H9 (cell line): ENCODE results near the gene GRIP1. TPM values are rescaled to one million over a fixed set of nuclear protein-coding genes. Genes with fewer than 3 reads are reported as not detected.

Source experiments
- DNase-seq: peaks from one replicate; pipeline ENCODE4 v3.0.0-alpha.2; 2017
- H2AFZ ChIP-seq: one replicate; pipeline ENCODE4 v1.6.1; 2013; ENCODE audit warnings: mild to moderate bottlenecking, low read length, control low read depth, moderate library complexity
- H2AK5ac ChIP-seq: 2 replicates; pipeline ENCODE4 v1.6.1; 2013; ENCODE audit warnings: low read length, control low read depth, mixed read lengths; ENCODE audit not compliant: insufficient read length
- H2BK120ac ChIP-seq: one replicate; pipeline ENCODE4 v1.6.1; 2013; ENCODE audit warnings: low read depth, mild to moderate bottlenecking, low read length, control low read depth, inconsistent platforms; ENCODE audit not compliant: poor library complexity, severe bottlenecking
- H2BK12ac ChIP-seq: 2 replicates; pipeline ENCODE4 v1.6.1; 2013; ENCODE audit warnings: low read length, control low read depth, mixed read lengths, low read depth; ENCODE audit not compliant: insufficient read length
- H2BK15ac ChIP-seq: 2 replicates; pipeline ENCODE4 v1.6.1; 2013; ENCODE audit warnings: low read depth, low read length, control low read depth
- H2BK20ac ChIP-seq: one replicate; pipeline ENCODE4 v1.6.1; 2013; ENCODE audit warnings: low read depth, mild to moderate bottlenecking, low read length, control low read depth, inconsistent platforms; ENCODE audit not compliant: poor library complexity, severe bottlenecking
- H2BK5ac ChIP-seq: 2 replicates; pipeline ENCODE4 v1.6.1; 2013; ENCODE audit warnings: low read length, control low read depth, mixed read lengths; ENCODE audit not compliant: insufficient read length
- H3K14ac ChIP-seq: 2 replicates; pipeline ENCODE4 v1.6.1; 2013; ENCODE audit warnings: low read length, control low read depth; ENCODE audit not compliant: insufficient read depth
- H3K18ac ChIP-seq: 2 replicates; pipeline ENCODE4 v1.6.1; 2013; ENCODE audit warnings: low read depth, mild to moderate bottlenecking, mixed read lengths, low read length, control low read depth; ENCODE audit not compliant: insufficient read length
- H3K23ac ChIP-seq: 2 replicates; pipeline ENCODE4 v1.6.1; 2013; ENCODE audit warnings: low read length, control low read depth, mixed read lengths, low read depth; ENCODE audit not compliant: insufficient read length
- H3K23me2 ChIP-seq: 2 replicates; pipeline ENCODE4 v1.6.1; 2013; ENCODE audit warnings: low read depth, mild to moderate bottlenecking, mixed read lengths, low read length, control low read depth; ENCODE audit not compliant: insufficient read length, poor library complexity, severe bottlenecking
- H3K27ac ChIP-seq: 2 replicates; pipeline ENCODE4 v1.5.1; 2013; ENCODE audit warnings: low read length, control low read depth, mixed read lengths, low read depth; ENCODE audit not compliant: insufficient read length
- H3K27me3 ChIP-seq: 2 replicates; pipeline ENCODE4 v1.6.1; 2013; ENCODE audit warnings: low read length, control low read depth, inconsistent platforms; ENCODE audit not compliant: insufficient read depth
- H3K4ac ChIP-seq: 2 replicates; pipeline ENCODE4 v1.6.1; 2013; ENCODE audit warnings: low read depth, mild to moderate bottlenecking, control low read depth, inconsistent platforms, low read length, moderate library complexity
- H3K4me1 ChIP-seq: 2 replicates; pipeline ENCODE4 v1.6.1; 2013; ENCODE audit warnings: low read length, control low read depth, inconsistent platforms; ENCODE audit not compliant: insufficient read depth
- H3K4me2 ChIP-seq: 2 replicates; pipeline ENCODE4 v1.6.1; 2013; ENCODE audit warnings: low read length, control low read depth, mixed read lengths; ENCODE audit not compliant: insufficient read length, insufficient read depth
- H3K56ac ChIP-seq: 2 replicates; pipeline ENCODE4 v1.6.1; 2013; ENCODE audit warnings: low read depth, mild to moderate bottlenecking, mixed read lengths, low read length, control low read depth; ENCODE audit not compliant: insufficient read length
- H3K79me1 ChIP-seq: 2 replicates; pipeline ENCODE4 v1.6.1; 2013; ENCODE audit warnings: low read depth, mild to moderate bottlenecking, moderate library complexity, low read length, control low read depth, inconsistent platforms; ENCODE audit not compliant: insufficient read depth, poor library complexity, severe bottlenecking
- H3K79me2 ChIP-seq: 2 replicates; pipeline ENCODE4 v1.6.1; 2013; ENCODE audit warnings: low read length, control low read depth, inconsistent platforms; ENCODE audit not compliant: insufficient read depth
- H3K9ac ChIP-seq: 2 replicates; pipeline ENCODE4 v1.6.1; 2013; ENCODE audit warnings: low read length, control low read depth, mixed read lengths; ENCODE audit not compliant: insufficient read length; ENCODE audit errors: extremely low read depth
- H3K9me3 ChIP-seq: one replicate; pipeline ENCODE4 v1.6.1; 2013; ENCODE audit warnings: low read depth, low read length, inconsistent platforms; ENCODE audit not compliant: control insufficient read depth
- H3T11ph ChIP-seq: one replicate; pipeline ENCODE4 v1.6.1; 2013; ENCODE audit warnings: mild to moderate bottlenecking, low read length, control low read depth, inconsistent platforms
- H4K20me1 ChIP-seq: one replicate; pipeline ENCODE4 v1.6.1; 2013; ENCODE audit not compliant: control insufficient read depth, insufficient read length, insufficient read depth
- H4K5ac ChIP-seq: 2 replicates; pipeline ENCODE4 v1.6.1; 2013; ENCODE audit warnings: low read depth, mild to moderate bottlenecking, mixed read lengths, low read length, control low read depth; ENCODE audit not compliant: insufficient read length
- H4K8ac ChIP-seq: replicated peaks from 2 replicates; pipeline ENCODE4 v1.6.1; 2013; ENCODE audit warnings: low read length, control low read depth, mixed read lengths, low read depth; ENCODE audit not compliant: insufficient read length
- H4K91ac ChIP-seq: 2 replicates; pipeline ENCODE4 v1.6.1; 2013; ENCODE audit warnings: low read depth, mild to moderate bottlenecking, moderate library complexity, mixed read lengths, low read length, control low read depth; ENCODE audit not compliant: insufficient read length
- H3K27ac Mint-ChIP-seq, 3 experiments: 2 replicates in 2 of 3; 3 replicates in 1 of 3; pipeline ENCODE4 v1.8.0; 2020 to 2021; ENCODE audit warnings: mixed read lengths in 3 of 3, mild to moderate bottlenecking in 1 of 3, moderate library complexity in 1 of 3
- H3K27me3 Mint-ChIP-seq: 2 replicates; pipeline ENCODE4 v1.8.0; 2021; ENCODE audit warnings: low read depth, mild to moderate bottlenecking, moderate library complexity, mixed read lengths
- H3K36me3 Mint-ChIP-seq, 3 experiments: 2 replicates in 2 of 3; 3 replicates in 1 of 3; pipeline ENCODE4 v1.8.0; 2020 to 2021; ENCODE audit warnings: low read depth in 3 of 3, mixed read lengths in 3 of 3; ENCODE audit not compliant: insufficient read depth in 1 of 3
- H3K4me1 Mint-ChIP-seq, 2 experiments: 2 replicates each; pipeline ENCODE4 v1.8.0; 2020; ENCODE audit warnings: mixed read lengths in 2 of 2
- H3K4me3 Mint-ChIP-seq, 2 experiments: 2 replicates in 1 of 2; 3 replicates in 1 of 2; pipeline ENCODE4 v1.8.0; 2020 to 2021; ENCODE audit warnings: mild to moderate bottlenecking in 2 of 2, mixed read lengths in 2 of 2, moderate library complexity in 1 of 2
- H3K9me3 Mint-ChIP-seq, 2 experiments: 2 replicates in 1 of 2; 3 replicates in 1 of 2; pipeline ENCODE4 v1.8.0; 2020; ENCODE audit warnings: mild to moderate bottlenecking in 2 of 2, mixed read lengths in 2 of 2, moderate library complexity in 1 of 2
- WGBS: extraction: QIAGEN DNeasy Blood & Tissue Kit; methylation state at CpG from one replicate; pipeline ENCODE4 v1.1.7; 2013; ENCODE audit warnings: missing lambda C conversion rate, low lambda C conversion rate, mixed read lengths; ENCODE audit not compliant: insufficient read length; ENCODE audit errors: extremely low coverage; 5-methylcytosine and 5-hydroxymethylcytosine counted together
- total RNA-seq: library from RNA; stranded (reverse); gene quantifications from 2 replicates; pipeline ENCODE4 v1.2.1, GENCODE V29; 2021
- TF ChIP-seq, protein P1 (sequence below): fragments of 200-600 bp; sonication (generic); conservative IDR thresholded peaks from 3 replicates; pipeline ENCODE4 v1.8.0; 2021; ENCODE audit warnings: antibody characterized with exemption, mild to moderate bottlenecking

GRIP1 gene
- total RNA-seq, 1 experiment from 2014 or later = 19.5 TPM

DNA sequence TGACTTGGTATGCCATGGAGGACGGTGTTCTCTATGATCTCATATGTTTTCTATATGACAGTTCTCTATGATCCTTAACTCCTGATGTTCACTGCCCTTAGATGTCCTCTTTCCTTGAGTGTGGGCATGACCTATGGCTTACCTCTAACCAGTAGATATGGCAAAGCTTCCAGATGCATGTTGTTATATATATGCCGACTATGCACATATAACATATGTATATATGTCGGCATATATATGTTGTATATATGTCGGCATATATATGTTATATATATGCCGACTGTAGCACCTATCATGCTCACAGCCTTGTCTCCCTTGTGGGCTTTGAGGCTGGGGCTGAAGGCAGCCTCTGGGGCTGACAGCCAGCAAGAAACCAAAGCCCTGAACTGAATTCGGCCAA, 106.0 kb downstream of the GRIP1 start:
- TF ChIP-seq, protein P1, sequence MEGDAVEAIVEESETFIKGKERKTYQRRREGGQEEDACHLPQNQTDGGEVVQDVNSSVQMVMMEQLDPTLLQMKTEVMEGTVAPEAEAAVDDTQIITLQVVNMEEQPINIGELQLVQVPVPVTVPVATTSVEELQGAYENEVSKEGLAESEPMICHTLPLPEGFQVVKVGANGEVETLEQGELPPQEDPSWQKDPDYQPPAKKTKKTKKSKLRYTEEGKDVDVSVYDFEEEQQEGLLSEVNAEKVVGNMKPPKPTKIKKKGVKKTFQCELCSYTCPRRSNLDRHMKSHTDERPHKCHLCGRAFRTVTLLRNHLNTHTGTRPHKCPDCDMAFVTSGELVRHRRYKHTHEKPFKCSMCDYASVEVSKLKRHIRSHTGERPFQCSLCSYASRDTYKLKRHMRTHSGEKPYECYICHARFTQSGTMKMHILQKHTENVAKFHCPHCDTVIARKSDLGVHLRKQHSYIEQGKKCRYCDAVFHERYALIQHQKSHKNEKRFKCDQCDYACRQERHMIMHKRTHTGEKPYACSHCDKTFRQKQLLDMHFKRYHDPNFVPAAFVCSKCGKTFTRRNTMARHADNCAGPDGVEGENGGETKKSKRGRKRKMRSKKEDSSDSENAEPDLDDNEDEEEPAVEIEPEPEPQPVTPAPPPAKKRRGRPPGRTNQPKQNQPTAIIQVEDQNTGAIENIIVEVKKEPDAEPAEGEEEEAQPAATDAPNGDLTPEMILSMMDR = no peak
- H3K79me2 ChIP-seq = no peaks in the 10 kb centered on the region
- no peaks in the 10 kb centered on the region for H3K9me3 ChIP-seq
- no peak overlapping the region for H3K4ac ChIP-seq
- H2AK5ac ChIP-seq = no peak overlapping the region
- no peak overlapping the region for H2BK12ac ChIP-seq
- WGBS = no CpG with 5 or more reads among the region's 6 CpGs
- no peak overlapping the region for H3T11ph ChIP-seq
- no peak overlapping the region for H2BK5ac ChIP-seq
- H3K23me2 ChIP-seq = no peaks in the 10 kb centered on the region
- H2BK20ac ChIP-seq = no peak overlapping the region
- no peak overlapping the region for H4K91ac ChIP-seq
- peaks cover 8 to 11% of the 10 kb centered on the region in 2 experiments for H3K9me3 Mint-ChIP-seq
- no peaks in the 10 kb centered on the region for H3K4me1 Mint-ChIP-seq
- DNase-seq = no peak
- H3K4me1 ChIP-seq = no peaks in the 10 kb centered on the region
- no peak overlapping the region for H3K4me3 Mint-ChIP-seq
- H3K36me3 Mint-ChIP-seq = peaks cover 8 to 15% (median 11%) of the 10 kb centered on the region in 3 experiments
- H3K56ac ChIP-seq = no peak overlapping the region
- H3K9ac ChIP-seq = no peak overlapping the region
- no peak overlapping the region for H2BK120ac ChIP-seq
- no peak overlapping the region for H2BK15ac ChIP-seq
- no peak overlapping the region for H3K18ac ChIP-seq
- H3K27ac Mint-ChIP-seq = no peak overlapping the region
- H3K27me3 ChIP-seq = no peaks in the 10 kb centered on the region
- H4K20me1 ChIP-seq = no peaks in the 10 kb centered on the region
- no peak overlapping the region for H4K8ac ChIP-seq
- no peaks in the 10 kb centered on the region for H3K79me1 ChIP-seq
- H2AFZ ChIP-seq = no peak overlapping the region
- no peak overlapping the region for H3K27ac ChIP-seq
- H3K27me3 Mint-ChIP-seq = no peaks in the 10 kb centered on the region; the same call in 1 of the 2 replicates
- no peak overlapping the region for H3K14ac ChIP-seq
- H3K4me2 ChIP-seq = no peak overlapping the region
- H3K23ac ChIP-seq = no peak overlapping the region
- H4K5ac ChIP-seq = no peak overlapping the region
